ENCODE results near the gene RAB3GAP1. TPM values are rescaled to one million over a fixed set of nuclear protein-coding genes. Genes with fewer than 3 reads are reported as not detected.

The RAB3GAP1 gene
- total and polyA plus RNA-seq, 2 of the 4 experiments (the other 2 are of a cell fraction) = 21.2 to 65.8 TPM

- no TSS peak for BruUV-seq (replicated peaks)
- Histone ChIP-seq H2AK5ac (ENCODE audit: low read depth, low read length) (no peak overlapping the region), H4K5ac (ENCODE audit: low read depth, low read length) (no peak overlapping the region), H2BK5ac (ENCODE audit: low read depth, low read length, poor library complexity, severe bottlenecking) (no peak overlapping the region), H3K4ac (ENCODE audit: low read depth, low read length) (no peak overlapping the region), H2AFZ (replicated peaks; ENCODE audit: low read length, poor library complexity) (no peak overlapping the region), H3K23ac (ENCODE audit: low read depth, low read length) (no peak overlapping the region), H3K14ac (replicated peaks; ENCODE audit: low read depth, low read length) (no peak overlapping the region), H3K79me1 (ENCODE audit: low read depth in 1 of 2, low read length in 2 of 2) (peaks cover 36 to 54% of the 10 kb centered on the region in 2 experiments), H3K9ac (ENCODE audit: low read depth, low read length) (no peak overlapping the region), H3K9me3 (ENCODE audit: control insufficient read depth, insufficient read depth, low read length) (peaks cover 15% of the 10 kb centered on the region), H4K91ac (ENCODE audit: insufficient read depth, low read depth, low read length) (no peak overlapping the region), H4K8ac (ENCODE audit: low read depth in 2 of 2, low read length in 2 of 2) (no peak overlapping the region), H3K4me2 (ENCODE audit: low read depth, low read length) (no peak overlapping the region), H3K4me3 (ENCODE audit: insufficient read depth, low read depth, low read length) (no peak overlapping the region), H2BK120ac (ENCODE audit: low read depth, low read length) (no peak overlapping the region), H2BK15ac (ENCODE audit: low read depth, low read length) (no peak overlapping the region), H3K18ac (ENCODE audit: low read depth, low read length) (no peak overlapping the region), H3K27me3 (ENCODE audit: control insufficient read depth, insufficient read depth, low read length) (no peaks in the 10 kb centered on the region), H3K27ac (ENCODE audit: insufficient read depth, low read length) (no peak overlapping the region), H3K9me1 (ENCODE audit: insufficient read depth, low read length) (0 out of 2 replicates have a peak, but pooled peaks cover 2% of the 10 kb centered on the region), H2AK9ac (replicated peaks; ENCODE audit: low read depth, low read length, poor library complexity) (no peak overlapping the region), H3K56ac (ENCODE audit: extremely low read depth, insufficient read depth, low read length) (no peak overlapping the region), H3K36me3 (ENCODE audit: control insufficient read depth, insufficient read depth, low read length) (peaks cover 16% of the 10 kb centered on the region; the same call in 1 of the 2 replicates), H2BK20ac (ENCODE audit: low read depth, low read length) (no peak overlapping the region), H3K4me1 (ENCODE audit: control insufficient read depth, insufficient read depth, low read length) (no peaks in the 10 kb centered on the region), H4K20me1 (ENCODE audit: insufficient read depth, low read length) (peaks cover 9% of the 10 kb centered on the region; the same call in 1 of the 2 replicates)
- DNase-seq (no peak), ATAC-seq (ENCODE audit: low read depth) (no peak)
- no CpG with 5 or more reads among the region's 3 CpGs for WGBS, 2 experiments (ENCODE audit: extremely low coverage in 2 of 2, insufficient read length in 1 of 2)
- CTCF ChIA-PET = interaction anchor here (0.6 kb wide), 1 partner anchor 63 kb away, joined by 4 read pairs; no protein-coding TSS in a partner anchor
- intact Hi-C loops (cut with micrococcal nuclease) (no loop called here), dilution Hi-C loops (cut with HindIII; ENCODE audit: low sequenced_read_pairs, unreplicated experiment) (no loop called here), in situ Hi-C loops (cut with MboI; ENCODE audit: low sequenced_read_pairs) (no loop called here)
- POLR2A ChIA-PET (ENCODE audit: unreplicated experiment) = no interaction called here
- no peak for TF ChIP-seq CTCF (conservative IDR thresholded peaks at IDR 0.05; ENCODE audit: low read depth, low read length)
- TF ChIP-seq MAZ (IDR thresholded peaks at IDR 0.05; ENCODE audit: borderline replicate concordance, low read depth, low read length) = no peak
- TF ChIP-seq NFE2L2 (IDR thresholded peaks at IDR 0.05; ENCODE audit: low read depth, low read length) = no peak
- TF ChIP-seq RFX5 (IDR thresholded peaks at IDR 0.05; ENCODE audit: low read depth, low read length) = no peak
- no peak for TF ChIP-seq SMC3 (IDR thresholded peaks at IDR 0.05; ENCODE audit: low read depth, low read length)
- TF ChIP-seq RAD21 (IDR thresholded peaks at IDR 0.05; ENCODE audit: low read length) = no peak
- TF ChIP-seq MAFK (IDR thresholded peaks at IDR 0.05; ENCODE audit: low read depth, low read length) = no peak
These were observed 22.1 kb downstream of the RAB3GAP1 start for GRCh38 chr2:135074216-135074615.
